Measurements from ENCODE around the gene B3GNT3.

The B3GNT3 gene

GRCh38 chr19:17794731-17795494, at the start of gene B3GNT3:
Gene B3GNT3 (plus strand): TSS chr19:17795138. CDS start chr19:17807808, 12,670 bp downstream.
- DNase-seq, result no peak

GRCh38 chr19:17747205-17748098, 47.5 kb upstream of the B3GNT3 start:
- DNase-seq, result peak; percentile 86

- no peak for DNase-seq
Measured at GRCh38 chr19:17748884-17749638, 45.9 kb upstream of the B3GNT3 start.

GRCh38 chr19:17749912-17750317, 45.0 kb upstream of the B3GNT3 start:
- no peak for DNase-seq

- peak; percentile 72 for DNase-seq
Measured at GRCh38 chr19:17751103-17751911, 43.6 kb upstream of the B3GNT3 start, which contains the start of gene FCHO1. Gene FCHO1 (plus strand): TSS chr19:17751477. CDS start chr19:17755165, 3,688 bp downstream.

GRCh38 chr19:17751912-17752273, 43.0 kb upstream of the B3GNT3 start:
- DNase-seq, result peak; percentile 28

- DNase-seq, result no peak
Measured at GRCh38 chr19:17752865-17753639, 41.9 kb upstream of the B3GNT3 start.

- no peak for DNase-seq
Measured at GRCh38 chr19:17753976-17754375, 41.0 kb upstream of the B3GNT3 start.

- DNase-seq, result no peak
Measured at GRCh38 chr19:17754634-17755442, 40.1 kb upstream of the B3GNT3 start.

- no peak for DNase-seq
Measured at GRCh38 chr19:17755443-17755890, 39.5 kb upstream of the B3GNT3 start.

- no peak for DNase-seq
Measured at GRCh38 chr19:17755977-17756670, 38.8 kb upstream of the B3GNT3 start.

- DNase-seq, result no peak
Measured at GRCh38 chr19:17757125-17757524, 37.8 kb upstream of the B3GNT3 start.

- no peak for DNase-seq
Measured at GRCh38 chr19:17758515-17758914, 36.4 kb upstream of the B3GNT3 start.

GRCh38 chr19:17761148-17761547, 33.8 kb upstream of the B3GNT3 start:
- DNase-seq, result no peak

- no peak for DNase-seq
Measured at GRCh38 chr19:17762505-17763229, 32.3 kb upstream of the B3GNT3 start.

GRCh38 chr19:17764348-17764747, 30.6 kb upstream of the B3GNT3 start:
- DNase-seq, result no peak

GRCh38 chr19:17765069-17765618, 29.8 kb upstream of the B3GNT3 start:
- DNase-seq, result peak; percentile 74

- DNase-seq, result no peak
Measured at GRCh38 chr19:17766543-17767131, 28.3 kb upstream of the B3GNT3 start.

Measured in GF-D8 (cell line).